GM23338 (cell line): ENCODE data around the gene CACNA1C. TPM values are rescaled to one million over a fixed set of nuclear protein-coding genes. Genes with fewer than 3 reads are reported as not detected.

Source experiments
- ATAC-seq: fragments of 200-7000 bp; cut with Tn5 transposase; 3 replicates; pipeline ENCODE4 v1.9.1; 2020
- DNase-seq: peaks from one replicate; pipeline ENCODE4 v3.0.0-alpha.2; 2015; ENCODE audit warnings: low spot score
- H2AFZ ChIP-seq: fragments of 200-600 bp; sonication (generic); 2 replicates; pipeline ENCODE4 v1.8.0; 2016; ENCODE audit warnings: antibody characterized with exemption, mild to moderate bottlenecking, moderate library complexity
- H3F3A ChIP-seq: fragments of 200-600 bp; sonication (generic); replicated peaks from 2 replicates; pipeline ENCODE4 v1.8.0; 2017; ENCODE audit warnings: antibody characterized with exemption, mixed run types, low read depth
- H3K27ac ChIP-seq: fragments of 200-600 bp; sonication (generic); 2 replicates; pipeline ENCODE4 v1.6.1; 2016; ENCODE audit warnings: low read depth
- H3K27me3 ChIP-seq: fragments of 200-600 bp; sonication (generic); 2 replicates; pipeline ENCODE4 v1.8.0; 2016; ENCODE audit warnings: mild to moderate bottlenecking, mixed run types, moderate library complexity; ENCODE audit not compliant: insufficient read depth
- H3K36me3 ChIP-seq: fragments of 200-600 bp; sonication (generic); 2 replicates; pipeline ENCODE4 v1.8.0; 2016; ENCODE audit warnings: mild to moderate bottlenecking; ENCODE audit not compliant: insufficient read depth
- H3K4me1 ChIP-seq: fragments of 200-600 bp; sonication (generic); 2 replicates; pipeline ENCODE4 v1.8.0; 2016; ENCODE audit warnings: mild to moderate bottlenecking, moderate library complexity; ENCODE audit not compliant: insufficient read depth
- H3K4me2 ChIP-seq: fragments of 200-600 bp; sonication (generic); 2 replicates; pipeline ENCODE4 v1.7.1; 2017; ENCODE audit warnings: mixed run types
- H3K4me3 ChIP-seq: fragments of 200-600 bp; sonication (generic); 2 replicates; pipeline ENCODE4 v1.6.1; 2016; ENCODE audit warnings: mixed run types
- H3K79me2 ChIP-seq: fragments of 200-600 bp; sonication (generic); replicated peaks from 2 replicates; pipeline ENCODE4 v1.8.0; 2017; ENCODE audit warnings: mild to moderate bottlenecking; ENCODE audit not compliant: insufficient read depth
- H3K9me2 ChIP-seq: fragments of 200-600 bp; sonication (generic); 2 replicates; pipeline ENCODE4 v1.8.0; 2017; ENCODE audit not compliant: insufficient read depth
- H4K20me1 ChIP-seq: fragments of 200-600 bp; sonication (generic); replicated peaks from 2 replicates; pipeline ENCODE4 v1.8.0; 2017; ENCODE audit warnings: mild to moderate bottlenecking; ENCODE audit not compliant: insufficient read depth
- H3K27ac Mint-ChIP-seq: 2 replicates; pipeline ENCODE4 v1.8.0; 2020; ENCODE audit warnings: inconsistent platforms, mild to moderate bottlenecking, moderate library complexity, mixed read lengths
- H3K27me3 Mint-ChIP-seq: 3 replicates; pipeline ENCODE4 v1.8.0; 2022; ENCODE audit warnings: low read depth, mild to moderate bottlenecking, moderate library complexity, mixed read lengths, inconsistent platforms; ENCODE audit not compliant: insufficient read depth, poor library complexity
- H3K36me3 Mint-ChIP-seq: 3 replicates; pipeline ENCODE4 v1.8.0; 2021; ENCODE audit warnings: low read depth, mild to moderate bottlenecking, inconsistent platforms, moderate library complexity, mixed read lengths
- H3K4me1 Mint-ChIP-seq: 3 replicates; pipeline ENCODE4 v1.8.0; 2020; ENCODE audit warnings: mild to moderate bottlenecking, inconsistent platforms, mixed read lengths
- H3K4me3 Mint-ChIP-seq: 3 replicates; pipeline ENCODE4 v1.8.0; 2021; ENCODE audit warnings: moderate library complexity, mild to moderate bottlenecking, inconsistent platforms, mixed read lengths
- H3K9me3 Mint-ChIP-seq: 3 replicates; pipeline ENCODE4 v1.8.0; 2020; ENCODE audit warnings: moderate library complexity, mild to moderate bottlenecking, inconsistent platforms, mixed read lengths
- CREB1 ChIP-seq: fragments of 250-450 bp; sonication (Bioruptor Pico); IDR thresholded peaks from 2 replicates; pipeline ENCODE4 v1.5.0; 2020; ENCODE audit warnings: low read depth, mild to moderate bottlenecking, moderate library complexity
- CTCF ChIP-seq, 2 experiments: fragments of 200-600 bp in 1 of 2; sonication (generic) in 1 of 2; conservative IDR thresholded peaks; 2 replicates each; pipeline versions ENCODE4 v1.5.1 to v1.6.1; 2016 to 2017; ENCODE audit warnings: antibody characterized with exemption in 2 of 2, low read depth in 2 of 2, mild to moderate bottlenecking in 2 of 2, moderate library complexity in 1 of 2
- ETS1 ChIP-seq: IDR thresholded peaks from 2 replicates; pipeline ENCODE4 v1.6.1; 2016; ENCODE audit warnings: antibody characterized with exemption
- EZH2 ChIP-seq: fragments of 200-600 bp; sonication (generic); IDR thresholded peaks from one replicate; pipeline ENCODE4 v1.8.0; 2017; ENCODE audit warnings: antibody characterized with exemption, mild to moderate bottlenecking, low read depth; ENCODE audit not compliant: unreplicated experiment
- EZH2phosphoT487 ChIP-seq: fragments of 200-600 bp; sonication (generic); IDR thresholded peaks from one replicate; pipeline ENCODE4 v1.8.1; 2018; ENCODE audit warnings: antibody characterized with exemption; ENCODE audit not compliant: unreplicated experiment
- JUNB ChIP-seq: IDR thresholded peaks from one replicate; pipeline ENCODE4 v1.6.1; 2016; ENCODE audit warnings: antibody characterized with exemption; ENCODE audit not compliant: unreplicated experiment
- NANOG ChIP-seq: IDR thresholded peaks from 2 replicates; pipeline ENCODE4 v1.6.1; 2016; ENCODE audit warnings: antibody characterized with exemption, borderline replicate concordance
- POLR2AphosphoS5 ChIP-seq: IDR thresholded peaks from 2 replicates; pipeline ENCODE4 v1.6.1; 2016; ENCODE audit warnings: antibody characterized with exemption, low read depth
- REST ChIP-seq: IDR thresholded peaks from one replicate; pipeline ENCODE4 v1.6.1; 2018; ENCODE audit warnings: antibody characterized with exemption; ENCODE audit not compliant: unreplicated experiment
- STAT1 ChIP-seq: IDR thresholded peaks from one replicate; pipeline ENCODE4 v1.6.1; 2016; ENCODE audit warnings: antibody characterized with exemption; ENCODE audit not compliant: unreplicated experiment
- ZNF114 ChIP-seq: fragments of 250-450 bp; sonication (Bioruptor Pico); IDR thresholded peaks from 2 replicates; pipeline ENCODE4 v1.5.0; 2020; ENCODE audit warnings: mild to moderate bottlenecking, moderate library complexity
- ZNF331 ChIP-seq: fragments of 250-450 bp; sonication (Bioruptor Pico); IDR thresholded peaks from 2 replicates; pipeline ENCODE4 v1.5.0; 2020; ENCODE audit warnings: low read depth, mild to moderate bottlenecking, moderate library complexity
- ZNF462 ChIP-seq: fragments of 250-450 bp; sonication (Bioruptor Pico); IDR thresholded peaks from 2 replicates; pipeline ENCODE4 v1.5.0; 2020; ENCODE audit warnings: mild to moderate bottlenecking, moderate library complexity
- polyA plus RNA-seq: library from polyadenylated mRNA; unstranded; fragments of >200 nt; fragmentation: Nextera tagmentation; extraction: Ambion mirVana; gene quantifications from 2 replicates; pipeline ENCODE4 v1.2.1, GENCODE V29; 2016
- total RNA-seq: library from RNA; depleted of rRNA; stranded (reverse); fragments of >200 nt; shearing (Covaris generic); gene quantifications from 2 replicates; pipeline ENCODE4 v1.2.3, GENCODE V29; 2014

Gene CACNA1C
- total and polyA plus RNA-seq, 2 experiments from 2014 or later = 0.78 to 2.1 TPM

GRCh38 chr12:2258025-2258424 lies 205.2 kb downstream of the CACNA1C start:
- H3K4me1 Mint-ChIP-seq = peaks cover 7% of the 10 kb centered on the region; the same call in 1 of the 3 replicates
- peaks cover 3% of the 10 kb centered on the region; the same call in 1 of the 3 replicates for H3K36me3 Mint-ChIP-seq
- H3K27ac Mint-ChIP-seq = no peak overlapping the region
- Histone ChIP-seq H2AFZ (no peak overlapping the region), H3F3A (peaks cover 3% of the 10 kb centered on the region), H3K79me2 (no peaks in the 10 kb centered on the region), H3K27me3 (no peaks in the 10 kb centered on the region), H3K36me3 (no peaks in the 10 kb centered on the region), H3K27ac (no peak overlapping the region), H4K20me1 (no peaks in the 10 kb centered on the region), H3K9me2 (no peaks in the 10 kb centered on the region), H3K4me3 (no peak overlapping the region), H3K4me2 (no peak overlapping the region), H3K4me1 (no peaks in the 10 kb centered on the region)
- H3K9me3 Mint-ChIP-seq = peaks cover 13% of the 10 kb centered on the region; the same call in 2 of the 3 replicates
- no peaks in the 10 kb centered on the region for H3K27me3 Mint-ChIP-seq
- TF ChIP-seq POLR2AphosphoS5 = no peak
- no peak for TF ChIP-seq ZNF114
- no peak for TF ChIP-seq CTCF (conservative IDR thresholded peaks at IDR 0.05; ENCODE audit: low read depth in 2 of 2)
- TF ChIP-seq NANOG = no peak
- TF ChIP-seq ETS1 = no peak
- no peak for TF ChIP-seq STAT1
- TF ChIP-seq ZNF462 (CRISPR knock-in tag) = no peak
- no peak for TF ChIP-seq CREB1 (CRISPR knock-in tag)
- TF ChIP-seq REST = no peak
- no peak for TF ChIP-seq ZNF331 (CRISPR knock-in tag)
- no peak for TF ChIP-seq EZH2phosphoT487
- TF ChIP-seq JUNB = no peak
- TF ChIP-seq EZH2 = no peak
- no peak for ATAC-seq
- no peak for DNase-seq
- no peak overlapping the region for H3K4me3 Mint-ChIP-seq
